SK-N-MC (cell line): ENCODE measurements around the gene CD40.

Source experiments
- EZH2 ChIP-seq: fragments of 200-600 bp; sonication (generic); IDR thresholded peaks from one replicate; pipeline ENCODE4 v1.6.1; 2017; ENCODE audit warnings: antibody characterized with exemption
- POLR2AphosphoS5 ChIP-seq: IDR thresholded peaks from 2 replicates; pipeline ENCODE4 v1.6.1; 2012; ENCODE audit warnings: mild to moderate bottlenecking, low read depth, low read length, borderline replicate concordance

DNA sequence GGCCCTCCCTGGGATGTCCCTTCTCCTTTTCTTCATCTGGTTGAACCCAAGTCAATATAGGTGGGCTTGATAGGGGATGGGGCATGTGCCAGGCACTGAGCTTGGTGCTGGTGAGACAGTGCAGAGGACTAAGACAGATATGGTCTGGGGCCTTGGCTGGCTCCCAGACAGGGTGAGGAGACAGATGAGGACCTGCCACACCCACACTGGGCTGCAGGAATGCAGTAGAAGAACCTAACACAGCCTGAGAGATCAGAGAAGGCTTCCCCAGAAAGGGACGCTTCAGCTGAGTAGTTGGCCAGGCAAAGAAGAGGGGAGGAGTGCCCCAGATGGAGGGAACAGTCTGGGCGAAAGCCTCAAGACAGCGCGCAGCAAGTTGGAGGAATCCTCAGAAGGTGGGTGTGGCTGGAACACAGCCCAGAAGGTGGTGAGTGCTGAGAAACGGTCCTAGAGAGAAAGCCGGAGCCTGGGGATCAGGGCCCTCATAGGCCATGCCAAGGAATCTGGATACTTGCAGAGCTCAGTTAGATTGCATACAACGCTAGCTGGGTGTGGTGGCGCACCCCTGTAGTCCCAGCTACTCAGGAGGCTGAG is 26.4 kb downstream of the CD40 start:
- no peak for TF ChIP-seq POLR2AphosphoS5
- no peak for TF ChIP-seq EZH2
